Endothelial cell of umbilical vein (primary cell): ENCODE measurements around the gene TNPO3.

Experiments
- CTCF ChIP-seq, 2 donors: IDR thresholded peaks; 1 replicate in 1 of 2; 2 replicates in 1 of 2; pipeline ENCODE4 v1.5.1; 2011; ENCODE audit warnings: low read length in 2 of 2, mild to moderate bottlenecking in 2 of 2, moderate library complexity in 2 of 2, control low read depth in 1 of 2, inconsistent platforms in 1 of 2, low read depth in 1 of 2; ENCODE audit not compliant: insufficient read depth in 1 of 2; ENCODE audit errors: extremely low read depth in 1 of 2
- EZH2 ChIP-seq: IDR thresholded peaks from 2 replicates; pipeline ENCODE4 v1.6.1; 2012; ENCODE audit warnings: borderline replicate concordance, low read depth, mild to moderate bottlenecking, moderate library complexity, low read length, inconsistent platforms; ENCODE audit not compliant: severe bottlenecking
- FOS ChIP-seq: IDR thresholded peaks from 2 replicates; pipeline ENCODE4 v1.6.1; 2011; ENCODE audit warnings: mild to moderate bottlenecking, low read length, moderate library complexity, borderline replicate concordance; ENCODE audit not compliant: insufficient read depth
- GATA2 ChIP-seq: IDR thresholded peaks from 2 replicates; pipeline ENCODE4 v1.7.0; 2011; ENCODE audit warnings: low read depth, mild to moderate bottlenecking, moderate library complexity, mixed read lengths, low read length; ENCODE audit not compliant: insufficient read length, insufficient read depth
- JUN ChIP-seq: IDR thresholded peaks from 2 replicates; pipeline ENCODE4 v1.6.1; 2011; ENCODE audit warnings: borderline replicate concordance, low read depth; ENCODE audit not compliant: insufficient read length, insufficient read depth
- MAX ChIP-seq: IDR thresholded peaks from 2 replicates; pipeline ENCODE4 v1.6.1; 2011; ENCODE audit not compliant: insufficient read depth, insufficient read length
- POLR2A ChIP-seq: IDR thresholded peaks from 2 replicates; pipeline ENCODE4 v1.6.1; 2012; ENCODE audit warnings: low read depth, mild to moderate bottlenecking, control low read depth, low read length
- POLR2AphosphoS5 ChIP-seq: IDR thresholded peaks from 2 replicates; pipeline ENCODE4 v1.6.1; 2012; ENCODE audit warnings: low read depth, mild to moderate bottlenecking, control low read depth, low read length, moderate library complexity; ENCODE audit not compliant: insufficient read depth

GRCh38 chr7:128914566-128915151, 140.3 kb downstream of the TNPO3 start:
- TF ChIP-seq CTCF (IDR thresholded peaks at IDR 0.05; ENCODE audit: extremely low read depth in 1 of 2, insufficient read depth in 1 of 2, low read depth in 1 of 2, low read length in 2 of 2): no peak
- TF ChIP-seq POLR2AphosphoS5: no peak
- no peak for TF ChIP-seq POLR2A
- no peak for TF ChIP-seq FOS
- no peak for TF ChIP-seq MAX
- TF ChIP-seq EZH2: no peak
- no peak for TF ChIP-seq JUN
- TF ChIP-seq GATA2: no peak
